Testis (tissue), 2 donors: ENCODE results near the gene MAGI2.

ENCODE experiments used
- CTCF ChIP-seq, 3 experiments: fragments of 450-650 bp in 2 of 3; fragments of 200-600 bp in 1 of 3; sonication (generic) in 1 of 3; IDR thresholded peaks; one replicate each; pipeline ENCODE4 v1.5.1; 2016 to 2019; ENCODE audit warnings: antibody characterized with exemption in 3 of 3, mild to moderate bottlenecking in 2 of 3, moderate library complexity in 1 of 3
- POLR2A ChIP-seq: fragments of 450-650 bp; IDR thresholded peaks from one replicate; pipeline ENCODE4 v1.6.1; 2017; ENCODE audit warnings: antibody characterized with exemption, mild to moderate bottlenecking, moderate library complexity

- TF ChIP-seq CTCF (IDR thresholded peaks at IDR 0.05), result no peak
- no peak for TF ChIP-seq POLR2A
These were observed 1154.4 kb downstream of the MAGI2 start for GRCh38 chr7:78299088-78299487.
